Smooth muscle cell (in vitro differentiated cells): ENCODE measurements around the gene ATP1B1. TPM values are rescaled to one million over a fixed set of nuclear protein-coding genes. Genes with fewer than 3 reads are reported as not detected.
A peak's percentile ranks its signal among the peaks of the same experiment; 100 is the strongest.

Source experiments
- DNase-seq: peaks from one replicate; lab custom pipeline; 2025; ENCODE audit not compliant: unreplicated experiment; lab: John Stamatoyannopoulos, UW
- H2AFZ ChIP-seq: fragments of 200-600 bp; sonication (generic); 2 replicates; pipeline ENCODE4 v1.6.0; 2016; ENCODE audit warnings: antibody characterized with exemption, low read depth, mild to moderate bottlenecking
- H3F3A ChIP-seq: fragments of 200-600 bp; sonication (generic); 2 replicates; pipeline ENCODE4 v1.6.0; 2017; ENCODE audit warnings: antibody characterized with exemption, low read depth
- H3K27ac ChIP-seq: fragments of 200-600 bp; sonication (generic); 2 replicates; pipeline ENCODE4 v1.5.1; 2016; ENCODE audit warnings: low read depth, mild to moderate bottlenecking
- H3K27me3 ChIP-seq: fragments of 200-600 bp; sonication (generic); 2 replicates; pipeline ENCODE4 v1.6.1; 2016; ENCODE audit warnings: low read depth, mild to moderate bottlenecking
- H3K36me3 ChIP-seq: fragments of 200-600 bp; sonication (generic); 2 replicates; pipeline ENCODE4 v1.5.1; 2016; ENCODE audit warnings: low read depth
- H3K4me1 ChIP-seq: fragments of 200-600 bp; sonication (generic); 2 replicates; pipeline ENCODE4 v1.5.1; 2016; ENCODE audit warnings: low read depth
- H3K4me2 ChIP-seq: fragments of 200-600 bp; sonication (generic); 2 replicates; pipeline ENCODE4 v1.6.0; 2016; ENCODE audit warnings: mild to moderate bottlenecking
- H3K4me3 ChIP-seq: fragments of 200-600 bp; sonication (generic); 2 replicates; pipeline ENCODE4 v1.5.1; 2016; ENCODE audit warnings: mild to moderate bottlenecking
- H3K79me2 ChIP-seq: fragments of 200-600 bp; sonication (generic); 2 replicates; pipeline ENCODE4 v1.6.0; 2016; ENCODE audit warnings: low read depth, mild to moderate bottlenecking
- H3K9ac ChIP-seq: fragments of 200-600 bp; sonication (generic); 2 replicates; pipeline ENCODE4 v1.6.0; 2016; ENCODE audit warnings: low read depth
- H3K9me3 ChIP-seq: fragments of 200-600 bp; sonication (generic); replicated peaks from 2 replicates; pipeline ENCODE4 v1.5.1; 2016; ENCODE audit warnings: low read depth
- H4K20me1 ChIP-seq: fragments of 200-600 bp; sonication (generic); 2 replicates; pipeline ENCODE4 v1.6.0; 2016; ENCODE audit warnings: low read depth
- CTCF ChIP-seq: fragments of 200-600 bp; sonication (generic); IDR thresholded peaks from 2 replicates; pipeline ENCODE4 v1.5.1; 2017; ENCODE audit warnings: borderline replicate concordance, mild to moderate bottlenecking, antibody characterized with exemption; ENCODE audit not compliant: insufficient read depth, poor library complexity, severe bottlenecking
- WGBS: methylation state at CpG from one replicate; pipeline ENCODE4 v1.1.7; 2016; ENCODE audit warnings: low lambda C conversion rate; 5-methylcytosine and 5-hydroxymethylcytosine counted together
- polyA plus RNA-seq: library from polyadenylated mRNA; unstranded; fragments of >200 nt; fragmentation: Nextera tagmentation; extraction: Ambion mirVana; gene quantifications from 2 replicates; pipeline ENCODE4 v1.2.1, GENCODE V29; 2016
- total RNA-seq: library from RNA; depleted of rRNA; stranded (reverse); fragments of >200 nt; gene quantifications from 2 replicates; pipeline ENCODE4 v1.2.3, GENCODE V29; 2014

Gene ATP1B1
- total and polyA plus RNA-seq, 2 experiments from 2014 or later, result 144 to 347 TPM

DNA sequence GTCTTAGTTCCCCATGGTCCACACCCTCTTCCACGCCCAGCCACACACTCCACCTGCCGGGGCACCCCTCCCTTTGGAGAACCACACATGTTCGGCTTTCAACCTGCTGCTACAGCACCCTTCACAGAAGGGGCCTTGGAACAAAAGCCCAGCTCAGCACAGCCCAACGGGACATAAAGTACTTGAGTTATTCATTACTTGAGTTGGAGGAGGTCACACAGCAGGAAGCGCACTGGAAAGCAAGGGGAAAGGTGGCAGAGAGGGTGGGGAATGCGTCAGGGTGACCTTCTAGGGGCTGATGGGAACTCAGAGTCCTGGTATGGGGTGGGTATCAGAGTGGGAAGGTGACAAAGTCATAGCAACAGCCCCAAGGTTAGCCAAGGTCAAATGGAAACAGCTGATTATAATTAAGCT, 3.0 kb upstream of the ATP1B1 start:
- peak overlapping the region; percentile 52 for H3K4me2 ChIP-seq

GRCh38 chr1:169105087-169105433, 1.4 kb upstream of the ATP1B1 start:
- Histone ChIP-seq H3K36me3 (no peaks in the 10 kb centered on the region), H2AFZ (no peak overlapping the region), H3K79me2 (peaks cover 38% of the 10 kb centered on the region), H3K9me3 (no peaks in the 10 kb centered on the region), H3K27me3 (no peaks in the 10 kb centered on the region), H3K4me2 (peak overlapping the region; percentile 96), H4K20me1 (peaks cover 35% of the 10 kb centered on the region), H3K4me1 (peaks cover 26% of the 10 kb centered on the region), H3K27ac (no peak overlapping the region), H3K4me3 (peak overlapping the region; percentile 92), H3K9ac (no peak overlapping the region), H3F3A (peaks cover 26% of the 10 kb centered on the region)
- 71% methylated on average over 6 of the region's 6 CpGs for WGBS
- DNase-seq, result no peak
- TF ChIP-seq CTCF, result no peak

More for the DNA sequence above, 3.0 kb upstream of the ATP1B1 start:
- Histone ChIP-seq H3K36me3 (no peaks in the 10 kb centered on the region), H2AFZ (no peak overlapping the region), H3K4me3 (no peak overlapping the region), H3K27ac (no peak overlapping the region), H3K79me2 (peaks cover 22% of the 10 kb centered on the region), H3K27me3 (no peaks in the 10 kb centered on the region), H3F3A (peaks cover 13% of the 10 kb centered on the region), H3K4me1 (peaks cover 12% of the 10 kb centered on the region), H3K9me3 (no peaks in the 10 kb centered on the region), H4K20me1 (peaks cover 20% of the 10 kb centered on the region), H3K9ac (no peak overlapping the region)
- DNase-seq, result no peak
- no peak for TF ChIP-seq CTCF
- WGBS, result 91% methylated on average over 6 of the region's 6 CpGs

DNA sequence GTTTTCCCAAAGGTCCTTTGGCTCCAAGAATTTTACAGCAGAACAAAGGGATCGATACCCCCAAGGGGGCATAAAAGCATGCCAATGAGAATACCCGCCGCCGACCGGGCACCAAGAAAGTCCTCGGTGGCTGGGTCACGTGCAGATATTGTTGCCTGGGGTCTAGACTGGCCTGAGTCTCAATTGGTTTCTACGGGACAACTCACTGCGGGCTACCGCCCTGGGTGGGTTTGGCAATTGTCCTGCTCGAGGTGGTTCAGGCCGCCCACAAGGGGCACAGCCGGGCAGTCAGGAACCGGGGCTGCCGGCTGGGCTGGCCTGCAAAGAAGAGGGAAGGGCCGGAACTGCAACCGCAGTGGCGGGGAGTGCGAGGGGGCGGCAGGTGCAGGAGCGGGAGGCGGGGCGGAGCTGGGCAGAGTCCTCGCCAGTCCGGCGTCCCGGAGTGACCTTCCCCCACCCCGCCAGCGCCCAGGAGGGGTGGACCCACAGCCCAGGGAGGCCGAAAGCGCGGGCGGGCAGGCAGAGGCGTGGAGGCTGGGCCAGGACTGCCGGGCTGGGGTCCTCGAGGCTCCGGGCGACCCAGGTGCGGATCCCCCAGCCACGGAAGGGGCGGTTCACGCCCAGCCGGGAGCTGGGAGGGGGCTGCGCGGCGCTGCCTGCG, 926 bp upstream of the ATP1B1 start:
- Histone ChIP-seq H3K36me3 (no peaks in the 10 kb centered on the region), H3K4me2 (peak overlapping the region; percentile 96), H4K20me1 (peaks cover 40% of the 10 kb centered on the region), H3K9me3 (no peaks in the 10 kb centered on the region), H2AFZ (no peak overlapping the region), H3K9ac (peak overlapping the region; percentile 97), H3K27me3 (no peaks in the 10 kb centered on the region), H3K4me1 (peaks cover 31% of the 10 kb centered on the region), H3K79me2 (peaks cover 43% of the 10 kb centered on the region), H3K27ac (no peak overlapping the region), H3K4me3 (peak overlapping the region; percentile 92), H3F3A (peaks cover 31% of the 10 kb centered on the region)
- WGBS, result 11% methylated on average over 25 of the region's 47 CpGs
- no peak for DNase-seq
- peak; percentile 5 for TF ChIP-seq CTCF
